Prostate gland (tissue), 2 donors: ENCODE measurements around the gene ZNF629. TPM values are rescaled to one million over a fixed set of nuclear protein-coding genes. Genes with fewer than 3 reads are reported as not detected.

ENCODE experiments used
- DNase-seq: peaks from one replicate; pipeline ENCODE4 v3.0.0-alpha.2; 2019; ENCODE audit warnings: low spot score
- H3K27ac ChIP-seq, 2 donors: fragments of 200-600 bp; sonication (generic); 2 replicates each; pipeline ENCODE4 v1.5.1; 2017 to 2019
- H3K27me3 ChIP-seq: fragments of 200-600 bp; sonication (generic); replicated peaks from 2 replicates; pipeline ENCODE4 v1.5.1; 2019; ENCODE audit not compliant: insufficient read depth
- H3K36me3 ChIP-seq, 2 donors: fragments of 200-600 bp; sonication (generic); 1 replicate in 1 of 2; 2 replicates in 1 of 2; pipeline versions ENCODE4 v1.5.1 to v1.8.1; 2017 to 2019
- H3K4me1 ChIP-seq: fragments of 200-600 bp; sonication (generic); replicated peaks from 2 replicates; pipeline ENCODE4 v1.5.1; 2019
- H3K4me3 ChIP-seq, 2 donors: fragments of 200-600 bp; sonication (generic); 2 replicates each; pipeline ENCODE4 v1.5.1; 2017 to 2019
- H3K9me3 ChIP-seq: fragments of 200-600 bp; sonication (generic); 2 replicates; pipeline ENCODE4 v1.5.1; 2017
- POLR2A ChIP-seq: fragments of 450-650 bp; IDR thresholded peaks from one replicate; pipeline ENCODE4 v1.6.1; 2016; ENCODE audit warnings: antibody characterized with exemption, mild to moderate bottlenecking
- POLR2AphosphoS5 ChIP-seq: sonication (generic); formaldehyde crosslinking; IDR thresholded peaks from one replicate; pipeline ENCODE4 v1.6.1; 2017; ENCODE audit warnings: antibody characterized with exemption
- WGBS: methylation state at CpG from one replicate; pipeline ENCODE4 v1.1.5; 2018; 5-methylcytosine and 5-hydroxymethylcytosine counted together
- intact Hi-C: fragments of 100-400 bp; cut with DNase I; formaldehyde crosslinking; loops from one replicate; pipeline ENCODE4 v1.14.2; 2022
- total RNA-seq, 2 donors: library from RNA; depleted of rRNA; stranded (reverse); fragments of >200 nt; gene quantifications; one replicate each; pipeline ENCODE4 v1.1.0, GENCODE V29; 2016
- TF ChIP-seq, protein P1 (sequence below), 4 experiments: fragments of 200-600 bp in 2 of 4; fragments of 450-650 bp in 2 of 4; sonication (generic) in 2 of 4; IDR thresholded peaks; 1 replicate in 3 of 4; 2 replicates in 1 of 4; pipeline ENCODE4 v1.5.1; 2016 to 2019; ENCODE audit warnings: antibody characterized with exemption in 4 of 4, mild to moderate bottlenecking in 2 of 4, moderate library complexity in 2 of 4

The ZNF629 gene
- total RNA-seq, 2 donors from 2014 or later = 17.9 to 24.0 TPM

DNA sequence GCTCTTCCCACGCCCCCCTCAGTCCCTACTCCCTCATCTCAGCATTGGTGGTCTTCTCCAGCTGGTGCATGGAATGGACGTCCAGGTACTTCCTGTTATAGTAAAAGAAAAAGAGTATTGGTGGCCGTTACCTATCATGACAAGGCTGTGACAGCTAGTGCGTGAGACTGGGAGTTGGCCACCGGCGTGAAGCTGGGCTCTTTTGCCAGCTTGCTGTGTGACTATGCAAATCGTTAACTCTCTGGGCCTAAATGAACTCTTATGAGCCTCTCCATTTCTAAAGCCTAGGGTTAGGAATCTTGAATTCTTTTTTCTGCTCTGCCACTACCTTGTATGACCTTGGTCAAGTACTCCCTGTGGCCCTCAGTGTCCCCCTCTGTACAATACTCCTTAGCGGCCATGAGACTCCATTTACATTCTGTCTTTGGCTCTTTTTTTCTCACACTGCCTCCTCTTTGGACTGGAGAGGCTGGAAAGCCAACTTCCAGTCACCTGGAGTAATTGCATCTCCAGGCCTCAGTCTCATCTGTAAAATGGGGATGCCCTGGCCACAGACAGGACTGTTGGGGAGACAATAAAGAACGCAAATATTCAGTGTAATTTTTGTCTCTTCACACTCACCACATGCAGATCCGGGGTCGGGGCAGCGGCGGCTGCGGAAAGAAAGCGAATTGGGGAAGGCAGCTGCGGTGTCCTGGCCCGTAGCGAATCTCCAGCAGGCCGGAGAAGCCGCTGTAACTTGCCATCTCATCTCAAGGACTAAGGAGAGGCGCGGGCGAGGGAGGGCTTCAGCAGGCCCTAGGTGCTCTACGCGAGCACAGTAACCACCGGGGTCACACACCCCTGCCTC, 26.2 kb downstream of the ZNF629 start:
- Histone ChIP-seq H3K27ac (peak overlapping the region; percentile 86 to 92), H3K4me1 (peaks cover 16% of the 10 kb centered on the region), H3K4me3 (peak overlapping the region; percentile 56 to 80), H3K36me3 (peaks cover 5 to 10% of the 10 kb centered on the region in 2 donors), H3K27me3 (no peaks in the 10 kb centered on the region), H3K9me3 (no peaks in the 10 kb centered on the region)
- intact Hi-C loops = loop anchor here (2.0 kb wide), 1 partner anchor 14 kb away; no protein-coding TSS in a partner anchor
- DNase-seq = no peak
- 26% methylated on average over 26 of the region's 26 CpGs for WGBS
- TF ChIP-seq POLR2AphosphoS5 (no peak), POLR2A (no peak)
- TF ChIP-seq, protein P1, sequence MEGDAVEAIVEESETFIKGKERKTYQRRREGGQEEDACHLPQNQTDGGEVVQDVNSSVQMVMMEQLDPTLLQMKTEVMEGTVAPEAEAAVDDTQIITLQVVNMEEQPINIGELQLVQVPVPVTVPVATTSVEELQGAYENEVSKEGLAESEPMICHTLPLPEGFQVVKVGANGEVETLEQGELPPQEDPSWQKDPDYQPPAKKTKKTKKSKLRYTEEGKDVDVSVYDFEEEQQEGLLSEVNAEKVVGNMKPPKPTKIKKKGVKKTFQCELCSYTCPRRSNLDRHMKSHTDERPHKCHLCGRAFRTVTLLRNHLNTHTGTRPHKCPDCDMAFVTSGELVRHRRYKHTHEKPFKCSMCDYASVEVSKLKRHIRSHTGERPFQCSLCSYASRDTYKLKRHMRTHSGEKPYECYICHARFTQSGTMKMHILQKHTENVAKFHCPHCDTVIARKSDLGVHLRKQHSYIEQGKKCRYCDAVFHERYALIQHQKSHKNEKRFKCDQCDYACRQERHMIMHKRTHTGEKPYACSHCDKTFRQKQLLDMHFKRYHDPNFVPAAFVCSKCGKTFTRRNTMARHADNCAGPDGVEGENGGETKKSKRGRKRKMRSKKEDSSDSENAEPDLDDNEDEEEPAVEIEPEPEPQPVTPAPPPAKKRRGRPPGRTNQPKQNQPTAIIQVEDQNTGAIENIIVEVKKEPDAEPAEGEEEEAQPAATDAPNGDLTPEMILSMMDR (IDR thresholded peaks at IDR 0.05) = no peak

DNA sequence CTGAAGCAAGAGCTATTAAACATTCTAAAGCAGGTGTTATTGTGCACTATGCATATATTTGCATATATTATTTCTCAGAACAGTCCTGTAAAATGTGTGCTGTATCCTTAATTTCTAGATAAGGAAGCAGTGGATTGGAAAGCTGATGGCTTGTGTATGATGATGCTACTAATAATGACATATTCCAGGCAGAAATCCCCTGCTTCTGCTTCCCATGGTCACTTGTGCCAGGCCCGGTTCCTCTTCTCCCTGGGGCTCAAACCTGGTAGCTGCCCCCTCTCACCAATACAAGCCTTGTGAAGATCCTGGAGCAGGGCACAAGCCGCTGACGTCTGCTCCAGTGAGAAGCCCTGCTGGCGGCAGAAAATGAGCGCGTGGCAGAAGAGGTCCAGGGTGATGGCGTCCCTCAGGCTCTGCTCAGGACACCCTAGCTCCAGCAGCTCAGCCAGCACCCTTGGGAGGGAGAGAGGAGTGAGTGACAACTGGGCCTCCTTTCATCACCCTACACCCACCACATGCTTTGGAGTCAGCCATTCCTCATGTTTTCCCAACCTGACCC, 26.9 kb downstream of the ZNF629 start:
- H3K36me3 ChIP-seq = peaks cover 0 to 7% of the 10 kb centered on the region in 2 donors
- WGBS = 82% methylated on average over 7 of the region's 7 CpGs
- TF ChIP-seq, protein P1 (IDR thresholded peaks at IDR 0.05) = no peak
- TF ChIP-seq POLR2AphosphoS5 = no peak
- TF ChIP-seq POLR2A = no peak
- H3K27me3 ChIP-seq = no peaks in the 10 kb centered on the region
- H3K9me3 ChIP-seq = no peaks in the 10 kb centered on the region
- DNase-seq = no peak
- H3K27ac ChIP-seq = no peak overlapping the region
- peaks cover 16% of the 10 kb centered on the region for H3K4me1 ChIP-seq
- intact Hi-C loops = loop anchor here (2.0 kb wide), 1 partner anchor 13 kb away; no protein-coding TSS in a partner anchor
- no peak overlapping the region for H3K4me3 ChIP-seq

DNA sequence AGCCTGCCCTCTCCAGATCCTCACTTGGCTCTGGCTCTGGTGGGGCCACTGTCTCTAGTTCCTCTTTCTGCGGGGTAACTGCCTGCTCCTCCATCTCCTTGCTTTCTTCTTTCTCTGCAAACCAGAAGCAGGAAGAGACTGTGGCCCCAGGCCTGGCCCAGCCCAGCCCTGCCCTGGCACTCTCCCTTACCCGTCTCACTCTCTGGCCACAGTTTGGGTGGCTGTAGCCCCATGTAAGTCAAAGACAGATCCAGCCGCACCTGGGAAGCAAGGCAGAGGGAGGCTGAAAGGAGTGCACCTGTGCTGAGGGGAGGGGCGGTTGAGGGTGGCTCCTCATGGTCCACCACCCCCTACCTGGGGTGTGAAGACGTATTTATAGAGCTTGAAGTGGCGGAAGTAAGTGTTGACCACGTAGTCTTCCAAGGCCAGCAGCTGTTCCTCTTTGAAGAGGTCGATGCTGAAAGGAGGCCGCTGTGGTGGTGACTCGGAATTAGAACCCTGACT, 28.0 kb downstream of the ZNF629 start:
- H3K27ac ChIP-seq = no peak overlapping the region
- no peaks in the 10 kb centered on the region for H3K36me3 ChIP-seq
- TF ChIP-seq, protein P1 (IDR thresholded peaks at IDR 0.05) = no peak
- no peak for TF ChIP-seq POLR2AphosphoS5
- no peak for TF ChIP-seq POLR2A
- H3K9me3 ChIP-seq = no peaks in the 10 kb centered on the region
- H3K4me3 ChIP-seq = no peak overlapping the region
- H3K27me3 ChIP-seq = no peaks in the 10 kb centered on the region
- intact Hi-C loops = no loop called here
- 86% methylated on average over 10 of the region's 10 CpGs for WGBS
- no peak for DNase-seq
- H3K4me1 ChIP-seq = peaks cover 16% of the 10 kb centered on the region

DNA sequence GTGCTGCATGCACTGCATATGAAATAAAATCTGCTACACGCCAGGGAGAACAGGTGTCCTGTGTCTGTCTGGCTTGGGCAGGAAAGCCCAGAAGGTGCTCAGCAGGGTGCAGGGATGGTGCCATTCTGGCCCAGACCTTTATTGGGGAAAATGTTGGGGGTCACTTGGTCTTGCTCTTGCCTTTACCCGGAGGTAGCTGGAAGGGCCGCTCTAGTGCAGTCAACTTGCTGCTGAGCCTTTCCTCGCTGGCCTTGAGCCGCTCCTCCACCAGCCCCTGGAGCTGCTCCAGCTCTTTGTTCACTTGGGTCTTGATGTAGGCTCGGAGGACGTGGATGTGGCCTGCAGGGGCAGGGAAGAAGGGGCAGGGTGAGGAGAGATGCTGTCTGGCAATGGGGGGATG, 29.7 kb downstream of the ZNF629 start:
- Histone ChIP-seq H3K27me3 (no peaks in the 10 kb centered on the region), H3K4me1 (peaks cover 4% of the 10 kb centered on the region), H3K9me3 (no peaks in the 10 kb centered on the region), H3K36me3 (no peaks in the 10 kb centered on the region), H3K4me3 (no peak overlapping the region), H3K27ac (no peak overlapping the region)
- intact Hi-C loops = no loop called here
- TF ChIP-seq POLR2A (no peak), POLR2AphosphoS5 (no peak)
- TF ChIP-seq, protein P1 (IDR thresholded peaks at IDR 0.05) = no peak
- DNase-seq = no peak
- WGBS = 86% methylated on average over 7 of the region's 7 CpGs
